ENCODE measurements around the gene LNX1. TPM values are rescaled to one million over a fixed set of nuclear protein-coding genes. Genes with fewer than 3 reads are reported as not detected.

Gene LNX1
- total RNA-seq, 4 donors from 2014 or later: 18.4 to 55.3 (median 31.9) TPM

GRCh38 chr4:53480909-53481308 is 110.4 kb downstream of the LNX1 start:
- peaks cover 0 to 15% (median 0%) of the 10 kb centered on the region in 3 donors for H3K36me3 ChIP-seq
- no peak for TF ChIP-seq CTCF (IDR thresholded peaks at IDR 0.05)
- TF ChIP-seq POLR2A (IDR thresholded peaks at IDR 0.05): no peak
- no peaks in the 10 kb centered on the region for H3K9me3 ChIP-seq
- no peak overlapping the region for H3K4me3 ChIP-seq
- no peak for DNase-seq
- no peaks in the 10 kb centered on the region for H3K27me3 ChIP-seq
- no peaks in the 10 kb centered on the region for H3K4me1 ChIP-seq
- no peak overlapping the region for H3K27ac ChIP-seq

DNA sequence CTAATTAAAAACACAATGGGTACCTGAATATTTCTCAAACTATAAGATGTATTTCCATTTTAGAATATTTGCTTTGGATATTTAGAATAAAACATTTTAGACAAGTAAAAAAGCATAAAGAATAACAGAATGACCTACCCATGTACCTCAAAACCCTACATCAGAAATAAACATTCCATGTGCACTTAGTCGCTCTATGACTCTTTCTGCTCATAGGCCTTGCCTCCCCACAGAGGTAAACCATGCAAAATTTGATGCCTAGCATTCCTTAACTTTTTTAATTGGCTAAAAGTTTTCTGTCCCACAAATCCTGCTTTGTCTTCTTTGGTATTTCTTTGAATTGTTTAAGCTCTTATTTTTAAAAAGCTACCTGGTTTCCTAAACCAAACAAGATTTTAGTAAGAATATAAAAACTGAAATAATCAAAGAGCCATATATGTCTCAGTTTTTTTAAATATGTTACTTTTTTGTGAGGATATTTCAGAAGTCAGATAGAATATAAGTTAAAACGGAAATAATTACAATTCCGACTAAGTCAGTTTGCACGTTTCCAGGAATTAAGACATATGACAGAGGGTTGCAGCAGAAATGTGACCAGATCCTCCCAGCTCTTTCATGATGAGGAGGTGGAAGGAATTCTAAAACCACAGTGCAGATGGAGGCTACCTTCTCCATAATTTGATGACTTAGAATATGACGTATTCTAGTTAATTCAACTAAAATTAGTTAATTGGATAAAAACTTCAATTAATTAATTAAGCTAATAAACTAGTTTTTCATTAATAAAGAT is 111.4 kb downstream of the LNX1 start:
- no peak for DNase-seq
- Histone ChIP-seq H3K27me3 (no peaks in the 10 kb centered on the region), H3K9me3 (no peaks in the 10 kb centered on the region), H3K27ac (no peak overlapping the region), H3K4me1 (no peaks in the 10 kb centered on the region), H3K36me3 (peaks cover 0 to 19% (median 0%) of the 10 kb centered on the region in 3 donors), H3K4me3 (no peak overlapping the region)
- no peak for TF ChIP-seq POLR2A (IDR thresholded peaks at IDR 0.05)
- no peak for TF ChIP-seq CTCF (IDR thresholded peaks at IDR 0.05)

DNA sequence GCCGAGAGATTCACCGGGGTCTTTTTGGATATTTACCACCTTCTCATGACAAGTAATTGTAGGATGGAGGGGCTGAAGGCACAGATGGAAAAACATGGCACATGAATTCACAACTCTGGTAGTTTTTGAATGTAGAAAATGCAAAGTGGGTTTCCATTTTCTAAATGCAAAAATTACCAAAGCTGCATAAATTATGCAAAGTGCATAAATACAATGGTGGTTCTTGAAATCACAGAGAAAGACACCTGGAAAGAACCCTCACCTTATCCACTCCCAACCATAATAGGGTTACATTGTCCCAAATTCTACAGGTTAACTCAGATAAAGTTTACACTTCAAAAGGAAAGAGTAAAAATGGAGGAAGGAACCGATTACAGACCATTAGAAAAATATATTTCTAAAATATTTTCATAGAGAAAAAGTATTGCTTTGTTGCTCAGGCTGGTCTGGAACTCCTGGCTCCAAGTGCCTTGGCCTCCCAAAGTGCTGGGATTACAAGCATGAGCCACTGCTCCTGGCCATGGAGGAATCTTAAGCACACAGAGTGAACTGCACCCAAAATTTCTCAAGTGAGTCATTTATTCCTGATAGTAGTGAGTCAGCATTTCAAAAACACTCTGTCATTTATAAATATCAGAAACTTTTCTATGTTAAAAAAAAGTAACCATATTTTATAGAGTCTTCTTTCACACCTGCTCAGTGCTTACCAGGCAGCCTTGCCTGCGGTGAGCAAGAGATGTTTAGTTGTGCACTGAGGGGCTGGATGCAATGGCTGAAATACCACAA is 112.4 kb downstream of the LNX1 start:
- DNase-seq: no peak
- Histone ChIP-seq H3K27ac (no peak overlapping the region), H3K36me3 (peaks cover 0 to 22% (median 0%) of the 10 kb centered on the region in 3 donors), H3K4me3 (no peak overlapping the region), H3K9me3 (no peaks in the 10 kb centered on the region), H3K27me3 (no peaks in the 10 kb centered on the region), H3K4me1 (no peaks in the 10 kb centered on the region)
- no peak for TF ChIP-seq POLR2A (IDR thresholded peaks at IDR 0.05)
- TF ChIP-seq CTCF (IDR thresholded peaks at IDR 0.05): no peak

- Histone ChIP-seq H3K4me1 (no peaks in the 10 kb centered on the region), H3K36me3 (peaks cover 0 to 29% (median 0%) of the 10 kb centered on the region in 3 donors), H3K4me3 (no peak overlapping the region), H3K27ac (no peak overlapping the region), H3K9me3 (no peaks in the 10 kb centered on the region), H3K27me3 (no peaks in the 10 kb centered on the region)
- no peak for DNase-seq
- TF ChIP-seq CTCF (IDR thresholded peaks at IDR 0.05): no peak
- TF ChIP-seq POLR2A (IDR thresholded peaks at IDR 0.05): no peak
Measured at GRCh38 chr4:53477636-53478035, 113.7 kb downstream of the LNX1 start.

DNA sequence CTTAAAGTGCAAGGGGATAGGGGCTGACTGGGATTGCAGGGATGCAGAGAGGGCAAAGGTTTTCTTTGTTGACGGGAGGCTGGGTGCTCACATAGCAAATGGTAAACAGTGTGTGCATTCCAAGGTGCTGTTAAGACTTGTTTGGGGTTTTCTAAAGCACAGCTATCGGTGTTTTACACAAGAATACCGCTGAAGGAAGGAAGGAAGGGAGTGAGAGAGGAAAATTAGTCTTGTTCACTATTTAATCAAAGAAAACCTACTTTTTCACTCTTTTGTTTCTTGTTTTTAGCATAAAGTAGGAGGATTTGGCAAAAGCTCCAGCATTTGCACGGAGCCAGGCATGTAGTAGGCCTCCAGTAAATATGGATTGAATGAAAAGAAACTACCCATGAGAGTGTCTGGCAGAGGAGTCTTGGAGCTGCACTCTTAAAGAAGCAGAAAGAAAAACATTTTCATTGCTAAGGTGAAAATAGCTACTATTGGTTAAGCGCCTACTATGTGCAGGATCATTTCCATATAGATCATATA is 114.2 kb downstream of the LNX1 start:
- Histone ChIP-seq H3K27me3 (no peaks in the 10 kb centered on the region), H3K36me3 (peaks cover 0 to 29% (median 0%) of the 10 kb centered on the region in 3 donors), H3K27ac (no peak overlapping the region), H3K4me1 (no peaks in the 10 kb centered on the region), H3K4me3 (no peak overlapping the region), H3K9me3 (no peaks in the 10 kb centered on the region)
- DNase-seq: no peak
- TF ChIP-seq CTCF (IDR thresholded peaks at IDR 0.05): no peak
- TF ChIP-seq POLR2A (IDR thresholded peaks at IDR 0.05): no peak
